Fibroblast of lung (primary cell): ENCODE measurements around the gene ZNF77.

Experiments
- CTCF ChIP-seq, 2 donors: IDR thresholded peaks in 1 of 2; conservative IDR thresholded peaks in 1 of 2; 1 replicate in 1 of 2; 2 replicates in 1 of 2; pipeline ENCODE4 v1.5.1; 2011 to 2012; ENCODE audit warnings: low read length in 2 of 2, control low read depth in 1 of 2, inconsistent platforms in 1 of 2, low read depth in 1 of 2, mild to moderate bottlenecking in 1 of 2
- EZH2 ChIP-seq: IDR thresholded peaks from 2 replicates; pipeline ENCODE4 v1.5.1; 2012; ENCODE audit warnings: low read length, control low read depth, mild to moderate bottlenecking; ENCODE audit errors: missing control alignments

GRCh38 chr19:2963122-2963521 lies 18.4 kb upstream of the ZNF77 start:
- TF ChIP-seq CTCF (conservative IDR thresholded peaks at IDR 0.05 in 1 of 2, IDR thresholded peaks at IDR 0.05 in 1 of 2; ENCODE audit: low read depth in 1 of 2, low read length in 2 of 2) (no peak), EZH2 (no peak)
